GM12872 (cell line): Measurements from ENCODE around the gene SDF4.

Source experiments
- TF ChIP-seq, protein P1 (sequence below): IDR thresholded peaks from 3 replicates; pipeline ENCODE4 v1.5.1; 2011; ENCODE audit warnings: low read depth, mild to moderate bottlenecking, low read length, moderate library complexity; ENCODE audit not compliant: insufficient read depth

Gene SDF4

DNA sequence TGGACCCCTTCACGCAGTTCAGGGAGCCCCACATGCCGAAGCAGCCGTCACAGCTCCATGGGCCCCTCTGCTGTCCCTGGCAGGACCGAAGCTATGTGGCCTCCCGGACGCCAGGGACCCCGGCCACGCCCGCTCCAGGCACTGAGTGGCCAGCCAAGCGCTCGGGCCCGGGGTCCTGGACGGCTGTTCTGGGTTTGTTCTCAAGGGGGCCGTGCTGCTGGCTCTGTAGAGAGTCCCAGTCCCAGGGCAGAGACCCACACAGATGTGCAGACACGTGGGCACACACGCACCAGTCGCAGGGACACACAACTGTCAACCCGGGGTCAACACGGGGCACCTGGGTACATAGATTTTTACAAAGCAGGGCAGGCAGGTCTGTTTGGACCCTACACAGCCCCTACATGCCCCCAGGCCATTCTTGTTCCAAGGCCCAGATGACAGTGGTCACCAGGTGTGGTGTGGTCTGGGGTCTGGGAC lies 6.9 kb upstream of the SDF4 start:
- TF ChIP-seq, protein P1, sequence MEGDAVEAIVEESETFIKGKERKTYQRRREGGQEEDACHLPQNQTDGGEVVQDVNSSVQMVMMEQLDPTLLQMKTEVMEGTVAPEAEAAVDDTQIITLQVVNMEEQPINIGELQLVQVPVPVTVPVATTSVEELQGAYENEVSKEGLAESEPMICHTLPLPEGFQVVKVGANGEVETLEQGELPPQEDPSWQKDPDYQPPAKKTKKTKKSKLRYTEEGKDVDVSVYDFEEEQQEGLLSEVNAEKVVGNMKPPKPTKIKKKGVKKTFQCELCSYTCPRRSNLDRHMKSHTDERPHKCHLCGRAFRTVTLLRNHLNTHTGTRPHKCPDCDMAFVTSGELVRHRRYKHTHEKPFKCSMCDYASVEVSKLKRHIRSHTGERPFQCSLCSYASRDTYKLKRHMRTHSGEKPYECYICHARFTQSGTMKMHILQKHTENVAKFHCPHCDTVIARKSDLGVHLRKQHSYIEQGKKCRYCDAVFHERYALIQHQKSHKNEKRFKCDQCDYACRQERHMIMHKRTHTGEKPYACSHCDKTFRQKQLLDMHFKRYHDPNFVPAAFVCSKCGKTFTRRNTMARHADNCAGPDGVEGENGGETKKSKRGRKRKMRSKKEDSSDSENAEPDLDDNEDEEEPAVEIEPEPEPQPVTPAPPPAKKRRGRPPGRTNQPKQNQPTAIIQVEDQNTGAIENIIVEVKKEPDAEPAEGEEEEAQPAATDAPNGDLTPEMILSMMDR: no peak

- TF ChIP-seq, protein P1: no peak
Measured at GRCh38 chr1:1237874-1238701, 6.3 kb upstream of the SDF4 start.

DNA sequence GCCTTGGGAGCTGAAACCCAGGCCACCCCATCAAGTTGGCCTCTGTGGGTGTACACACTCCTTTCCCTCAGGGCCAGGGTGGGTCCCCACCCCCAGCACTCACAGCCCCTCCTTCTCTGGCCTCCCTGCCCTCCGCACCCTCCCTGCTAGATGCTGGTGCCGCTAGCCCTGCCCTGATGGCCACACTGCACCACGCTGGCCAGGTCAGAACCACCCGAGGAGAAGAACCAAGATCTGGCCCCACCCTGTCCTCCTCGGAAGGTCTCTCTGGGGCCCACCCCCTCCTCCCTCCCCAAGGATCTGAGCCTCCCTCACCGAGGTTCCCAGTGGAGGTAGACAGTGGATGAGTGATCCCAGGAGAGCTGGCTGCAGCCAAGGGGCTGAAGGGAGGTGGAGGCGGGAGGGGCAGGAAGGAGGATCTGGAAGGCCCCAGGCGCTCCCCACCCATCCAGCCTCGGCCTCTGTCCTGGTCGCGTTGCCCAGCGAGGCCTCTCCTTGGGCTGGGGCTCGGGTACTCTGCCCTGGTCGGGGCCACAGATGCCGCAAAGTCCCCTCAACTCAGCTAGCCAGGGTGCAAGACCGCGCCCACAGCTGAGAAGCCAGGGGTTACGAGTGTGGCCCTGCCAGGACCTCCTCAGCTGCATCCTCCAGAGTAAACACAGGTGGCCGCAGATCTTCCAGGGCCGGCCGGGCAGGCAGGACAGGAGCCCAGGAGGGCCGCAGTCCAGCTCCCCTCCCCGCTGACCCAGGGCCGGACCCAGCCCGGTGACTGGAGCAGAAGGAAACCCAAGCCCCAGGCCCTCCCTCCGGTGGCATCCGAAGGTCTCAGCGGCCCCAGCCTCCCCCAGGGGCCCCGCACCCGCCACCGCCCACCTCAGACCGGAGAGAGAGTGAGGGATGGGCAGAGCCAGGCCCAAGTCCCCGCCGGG lies 5.4 kb upstream of the SDF4 start:
- TF ChIP-seq, protein P1: no peak

DNA sequence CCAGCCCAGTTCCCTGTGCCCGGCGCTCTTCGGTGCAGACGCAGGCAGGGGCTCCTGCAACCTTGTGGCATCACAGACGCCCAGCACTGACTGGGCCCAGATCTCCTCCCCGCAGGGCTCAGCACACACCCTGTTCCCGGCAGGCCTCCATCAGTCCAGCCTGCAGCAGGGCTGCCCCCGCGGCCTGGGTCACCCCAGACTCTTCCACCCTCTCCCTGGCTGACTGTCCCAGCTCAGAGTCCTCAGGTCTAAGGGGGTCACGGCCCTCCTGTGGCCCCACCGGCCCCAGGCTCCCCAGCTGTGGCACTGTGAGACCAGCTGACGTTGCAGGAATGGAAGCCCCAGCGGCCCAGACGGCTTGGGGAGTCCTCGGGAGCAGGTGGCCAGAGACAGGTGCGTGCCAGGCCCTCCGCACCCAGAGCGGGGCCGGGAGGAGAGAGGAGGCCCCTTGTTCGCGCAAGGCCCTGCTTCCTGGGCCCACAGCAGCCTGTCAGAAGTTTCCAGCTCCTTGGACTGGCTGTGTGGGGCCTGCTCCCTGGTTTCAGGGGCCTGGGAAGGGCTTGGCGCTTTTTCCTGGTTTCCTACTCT lies 4.5 kb upstream of the SDF4 start:
- TF ChIP-seq, protein P1: no peak

- TF ChIP-seq, protein P1: no peak
Measured at GRCh38 chr1:1235016-1235744, 3.4 kb upstream of the SDF4 start.

DNA sequence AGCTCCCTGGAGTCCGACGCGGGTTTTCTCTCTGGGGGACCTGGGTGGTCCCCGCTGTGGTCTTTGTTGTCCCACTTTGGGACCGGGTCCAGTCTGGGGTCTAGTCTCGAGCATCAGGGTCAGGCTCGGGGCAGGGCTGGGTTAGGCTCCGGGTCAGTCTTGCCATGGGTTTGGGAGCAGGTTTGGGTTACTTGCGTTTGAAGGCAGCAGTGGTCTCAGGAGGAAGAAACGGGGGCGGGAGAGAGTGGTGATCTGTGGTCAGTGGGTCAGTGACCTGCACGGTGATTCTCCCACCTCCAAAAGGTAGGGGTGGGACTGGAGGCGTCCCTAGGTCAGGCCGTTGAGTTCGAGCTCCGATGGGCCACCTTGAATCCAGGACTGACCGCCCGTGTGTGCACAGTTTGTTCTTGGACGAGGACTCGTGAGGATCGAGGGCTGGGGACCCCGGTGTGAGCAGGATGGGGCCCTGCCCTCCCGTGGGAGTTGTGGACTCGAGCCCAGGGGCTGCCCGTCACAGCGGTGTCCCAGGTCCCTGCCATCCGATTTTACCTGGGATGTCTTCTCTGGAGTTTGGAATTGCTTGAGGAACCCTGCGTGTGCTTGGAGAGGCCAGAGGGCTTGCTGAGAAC lies 2.5 kb upstream of the SDF4 start:
- TF ChIP-seq, protein P1: no peak
